Choroid plexus epithelial cell (primary cell): ENCODE measurements around the gene DUT.

Experiments used
- DNase-seq: peaks from one replicate; pipeline ENCODE4 v3.0.0-alpha.2; 2010; ENCODE audit warnings: low read depth
- H3K4me3 ChIP-seq: 2 replicates; pipeline ENCODE4 v1.5.1; 2011; ENCODE audit warnings: low read depth, mild to moderate bottlenecking, control low read depth, low read length, moderate library complexity
- TF ChIP-seq, protein P1 (sequence below): conservative IDR thresholded peaks from 2 replicates; pipeline ENCODE4 v1.5.1; 2011; ENCODE audit warnings: low read depth, mild to moderate bottlenecking, control low read depth, inconsistent platforms, low read length, moderate library complexity

Gene DUT

DNA sequence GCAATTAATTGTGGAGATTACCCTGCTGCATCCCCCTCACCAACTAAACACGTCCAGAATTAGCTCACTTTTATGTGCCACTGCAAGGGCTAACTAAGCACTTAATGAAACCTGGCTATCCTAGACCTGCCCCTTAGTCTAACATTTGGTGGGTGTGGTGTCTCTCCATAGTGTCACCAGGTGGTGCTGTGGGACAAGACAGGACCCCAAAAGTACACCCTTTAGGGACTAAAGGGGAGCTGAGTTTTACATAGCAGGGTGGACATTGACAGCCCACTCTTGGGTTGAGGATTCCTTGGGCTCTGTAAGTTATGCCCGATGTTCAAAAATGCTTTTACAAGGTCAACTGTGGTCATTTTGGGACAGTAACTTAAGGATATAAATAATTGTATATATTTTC, 5.7 kb downstream of the DUT start:
- no peak overlapping the region for H3K4me3 ChIP-seq
- TF ChIP-seq, protein P1, sequence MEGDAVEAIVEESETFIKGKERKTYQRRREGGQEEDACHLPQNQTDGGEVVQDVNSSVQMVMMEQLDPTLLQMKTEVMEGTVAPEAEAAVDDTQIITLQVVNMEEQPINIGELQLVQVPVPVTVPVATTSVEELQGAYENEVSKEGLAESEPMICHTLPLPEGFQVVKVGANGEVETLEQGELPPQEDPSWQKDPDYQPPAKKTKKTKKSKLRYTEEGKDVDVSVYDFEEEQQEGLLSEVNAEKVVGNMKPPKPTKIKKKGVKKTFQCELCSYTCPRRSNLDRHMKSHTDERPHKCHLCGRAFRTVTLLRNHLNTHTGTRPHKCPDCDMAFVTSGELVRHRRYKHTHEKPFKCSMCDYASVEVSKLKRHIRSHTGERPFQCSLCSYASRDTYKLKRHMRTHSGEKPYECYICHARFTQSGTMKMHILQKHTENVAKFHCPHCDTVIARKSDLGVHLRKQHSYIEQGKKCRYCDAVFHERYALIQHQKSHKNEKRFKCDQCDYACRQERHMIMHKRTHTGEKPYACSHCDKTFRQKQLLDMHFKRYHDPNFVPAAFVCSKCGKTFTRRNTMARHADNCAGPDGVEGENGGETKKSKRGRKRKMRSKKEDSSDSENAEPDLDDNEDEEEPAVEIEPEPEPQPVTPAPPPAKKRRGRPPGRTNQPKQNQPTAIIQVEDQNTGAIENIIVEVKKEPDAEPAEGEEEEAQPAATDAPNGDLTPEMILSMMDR, result peak; percentile 44
- peak; percentile 24 for DNase-seq

DNA sequence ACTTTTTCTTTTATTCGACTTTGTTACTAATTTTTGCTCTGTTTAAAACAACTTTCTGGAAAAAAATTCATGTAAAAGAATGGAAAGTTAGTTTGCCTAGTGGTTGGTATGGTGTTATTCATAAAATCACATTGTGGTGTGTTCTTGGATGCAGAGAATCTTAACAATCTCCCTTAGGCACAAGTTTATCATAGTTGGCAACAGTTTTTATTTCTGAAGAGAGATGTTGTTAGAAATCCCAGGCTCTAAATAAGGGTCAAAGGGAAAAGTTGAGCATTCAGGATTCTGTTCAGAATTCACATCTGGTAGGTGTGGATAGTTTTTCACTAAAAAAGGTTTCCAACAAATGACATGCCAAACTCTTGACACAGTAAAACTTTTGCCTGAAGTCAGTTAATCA, 6.4 kb downstream of the DUT start:
- H3K4me3 ChIP-seq, result no peak overlapping the region
- TF ChIP-seq, protein P1, result no peak
- DNase-seq, result no peak

DNA sequence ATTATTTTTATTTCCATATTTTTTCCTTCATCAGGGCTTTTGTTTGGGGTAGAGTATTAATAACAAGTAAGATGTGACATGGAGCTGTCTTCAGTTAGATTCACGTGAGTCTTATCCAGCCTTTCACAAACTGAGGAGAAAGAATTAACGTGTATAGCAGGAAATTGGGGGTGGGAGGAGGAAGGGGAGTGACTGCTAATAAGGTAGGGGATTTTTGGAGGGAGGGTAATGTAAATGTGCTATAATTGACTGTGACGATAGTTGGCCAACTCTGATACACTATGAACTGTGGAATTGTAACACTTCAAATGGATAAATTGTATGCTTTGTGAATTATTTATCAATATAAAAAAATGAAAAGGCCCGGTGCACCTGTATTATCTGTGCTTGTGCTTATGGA, 8.9 kb downstream of the DUT start:
- H3K4me3 ChIP-seq, result no peak overlapping the region
- no peak for DNase-seq
- TF ChIP-seq, protein P1, result no peak

DNA sequence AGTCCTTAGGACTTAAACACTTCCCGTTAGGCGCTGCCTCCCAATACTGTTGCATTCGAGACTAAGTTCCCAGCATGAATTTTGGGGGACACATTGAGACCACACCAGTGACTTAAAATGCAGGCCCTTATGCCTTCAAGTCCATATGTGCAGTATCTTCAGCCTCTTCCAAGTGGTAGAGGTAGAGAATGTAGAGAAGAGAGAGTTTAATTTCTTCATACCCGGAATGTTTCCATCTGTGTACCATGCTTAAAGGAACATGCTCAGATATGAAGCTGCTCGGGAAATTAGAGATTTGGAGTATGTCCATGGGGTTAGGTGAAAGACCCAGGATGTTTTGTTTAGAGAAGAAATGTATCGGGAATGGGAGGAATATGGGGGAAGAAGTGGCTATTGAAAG, 12.6 kb downstream of the DUT start:
- TF ChIP-seq, protein P1, result no peak
- no peak for DNase-seq
- no peak overlapping the region for H3K4me3 ChIP-seq

GRCh38 chr15:48345516-48345915, 14.3 kb downstream of the DUT start:
- no peak for DNase-seq
- H3K4me3 ChIP-seq, result no peak overlapping the region
- TF ChIP-seq, protein P1, result no peak

- peak; percentile 89 for DNase-seq
- H3K4me3 ChIP-seq, result no peak overlapping the region
- TF ChIP-seq, protein P1, result peak; percentile 88
Observed at GRCh38 chr15:48352474-48353072, 21.3 kb downstream of the DUT start.

DNA sequence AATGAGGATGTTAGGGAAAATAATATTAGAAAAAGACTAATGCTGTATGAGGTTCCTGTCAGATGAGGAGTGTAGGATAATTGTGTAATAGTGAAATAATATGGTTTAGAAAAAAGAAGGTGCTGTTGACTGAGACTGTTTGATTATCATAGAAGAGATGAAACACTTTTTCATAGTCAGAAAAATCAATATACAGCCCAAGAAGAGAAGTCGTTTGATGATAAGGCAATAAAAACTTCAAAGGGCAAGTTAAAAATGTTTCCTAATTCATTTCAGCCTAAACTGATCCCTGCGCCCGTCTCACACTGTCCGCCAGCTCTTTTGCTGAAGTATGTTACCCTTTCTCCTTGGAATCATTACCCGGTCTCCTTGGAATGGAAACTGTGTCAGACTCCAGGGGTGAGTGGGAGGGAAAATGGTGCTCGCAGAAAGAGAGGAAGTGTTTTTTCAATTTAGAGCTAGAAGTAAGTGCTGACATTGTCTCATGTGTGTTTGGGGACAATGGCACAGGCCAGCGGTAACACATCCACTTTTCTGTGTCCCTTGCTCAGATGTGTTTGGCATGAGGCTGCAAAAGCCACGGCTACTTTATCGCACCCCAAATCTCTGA, 23.6 kb downstream of the DUT start:
- TF ChIP-seq, protein P1, result no peak
- no peak for DNase-seq
- no peak overlapping the region for H3K4me3 ChIP-seq
